GM13977 (cell line): ENCODE data around the gene AGRN.
"Not testable (repeated sequence)": the region's sequence is repeated elsewhere in the genome, so short reads cannot be mapped to it uniquely, and the experiment has no call there.

Experiments
- DNase-seq: peaks from one replicate; pipeline ENCODE4 v3.0.0; 2012; ENCODE audit warnings: low spot score
- CTCF ChIP-seq: IDR thresholded peaks from 2 replicates; pipeline ENCODE4 v1.5.1; 2012; ENCODE audit warnings: mild to moderate bottlenecking, control low read depth; ENCODE audit not compliant: insufficient read depth; ENCODE audit errors: extremely low read depth, missing control alignments
- in situ Hi-C: fragments of 300-500 bp; cut with MboI; formaldehyde crosslinking; loops from one replicate; pipeline ENCODE4 v1.12.0; 2022; ENCODE audit warnings: low sequenced_read_pairs, low pct_unique_long_range_greater_than_20kb, mixed read lengths, inconsistent platforms; ENCODE audit not compliant: unreplicated experiment

Gene AGRN

GRCh38 chr1:1101503-1101902 lies 81.6 kb downstream of the AGRN start:
- no peak for TF ChIP-seq CTCF
- in situ Hi-C loops, result no loop called here
- DNase-seq, result no peak

- DNase-seq, in situ Hi-C loops: not testable (repeated sequence)
These were observed 84.2 kb downstream of the AGRN start for GRCh38 chr1:1104152-1104551.
